SJCRH30 (cell line): ENCODE data around the gene SPATA33. TPM values are rescaled to one million over a fixed set of nuclear protein-coding genes. Genes with fewer than 3 reads are reported as not detected.
"Not testable (repeated sequence)": the region's sequence is repeated elsewhere in the genome, so short reads cannot be mapped to it uniquely, and the experiment has no call there.

Experiments
- DNase-seq, 2 experiments: peaks; one replicate each; pipeline ENCODE4 v3.0.0-alpha.2; 2015 to 2020
- H3K27ac ChIP-seq: fragments of 250-450 bp; sonication (Bioruptor Pico); 2 replicates; pipeline ENCODE4 v1.5.1; 2020; ENCODE audit warnings: mild to moderate bottlenecking, moderate library complexity
- H3K27me3 ChIP-seq: fragments of 250-450 bp; sonication (Bioruptor Pico); 2 replicates; pipeline ENCODE4 v1.5.1; 2020; ENCODE audit warnings: mild to moderate bottlenecking, moderate library complexity
- H3K36me3 ChIP-seq: fragments of 250-450 bp; sonication (Bioruptor Pico); 2 replicates; pipeline ENCODE4 v1.5.1; 2020; ENCODE audit warnings: mild to moderate bottlenecking, moderate library complexity
- H3K4me1 ChIP-seq: fragments of 250-450 bp; sonication (Bioruptor Pico); 2 replicates; pipeline ENCODE4 v1.5.1; 2020; ENCODE audit warnings: mild to moderate bottlenecking, moderate library complexity
- H3K4me3 ChIP-seq: fragments of 250-450 bp; sonication (Bioruptor Pico); 2 replicates; pipeline ENCODE4 v1.5.1; 2020; ENCODE audit warnings: mild to moderate bottlenecking, moderate library complexity
- H3K9me3 ChIP-seq: fragments of 250-450 bp; sonication (Bioruptor Pico); replicated peaks from 2 replicates; pipeline ENCODE4 v1.5.1; 2020; ENCODE audit warnings: mild to moderate bottlenecking, moderate library complexity
- total RNA-seq: library from RNA; depleted of rRNA; stranded (reverse); fragments of >200 nt; shearing (Covaris generic); gene quantifications from 2 replicates; pipeline ENCODE4 v1.2.3, GENCODE V29; 2014

SPATA33 gene
- total RNA-seq, 1 experiment from 2014 or later: 12.7 TPM

- H3K27me3 ChIP-seq: no peaks in the 10 kb centered on the region
- H3K4me3 ChIP-seq: no peak overlapping the region
- peaks cover 17% of the 10 kb centered on the region for H3K36me3 ChIP-seq
- no peak overlapping the region for H3K27ac ChIP-seq
- H3K9me3 ChIP-seq: no peaks in the 10 kb centered on the region
- DNase-seq: no peak
- H3K4me1 ChIP-seq: 0 out of 2 replicates have a peak, but pooled peaks cover 2% of the 10 kb centered on the region
Measured at GRCh38 chr16:89642574-89642973, 15.1 kb upstream of the SPATA33 start.

DNA sequence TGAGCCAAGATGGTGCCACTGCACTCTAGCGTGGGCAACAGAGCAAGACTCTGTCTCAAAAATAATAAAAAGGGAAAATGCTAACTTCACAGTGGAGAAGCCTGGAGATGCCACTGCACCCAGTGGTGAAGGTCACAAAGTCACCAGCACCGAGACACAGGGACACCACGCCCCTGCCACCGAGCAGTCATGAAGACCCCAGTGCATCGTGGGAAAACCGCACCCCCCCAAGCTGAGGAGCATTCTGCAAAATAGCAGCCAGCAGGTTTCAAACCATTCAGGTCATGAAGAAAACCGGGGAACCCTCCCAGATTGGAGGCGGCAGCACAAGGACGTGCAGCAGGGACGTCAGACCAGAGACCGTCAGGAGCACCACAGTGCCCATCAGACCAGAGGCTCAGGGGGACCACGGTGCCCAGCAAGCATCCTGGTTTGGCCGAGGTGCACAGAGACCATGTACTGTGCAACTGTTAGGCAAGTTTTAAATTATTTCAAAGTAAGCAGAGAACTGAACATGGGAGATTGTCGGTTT is 13.8 kb upstream of the SPATA33 start:
- Histone ChIP-seq H3K36me3 (peaks cover 17% of the 10 kb centered on the region), H3K9me3 (no peaks in the 10 kb centered on the region), H3K27me3 (no peaks in the 10 kb centered on the region), H3K27ac (no peak overlapping the region), H3K4me3 (no peak overlapping the region), H3K4me1 (0 out of 2 replicates have a peak, but pooled peaks cover 2% of the 10 kb centered on the region)
- DNase-seq: no peak

GRCh38 chr16:89645122-89645521 is 12.5 kb upstream of the SPATA33 start:
- H3K36me3 ChIP-seq: peaks cover 25% of the 10 kb centered on the region
- DNase-seq: no peak
- H3K4me1 ChIP-seq: 0 out of 2 replicates have a peak, but pooled peaks cover 2% of the 10 kb centered on the region
- no peak overlapping the region for H3K4me3 ChIP-seq
- H3K9me3 ChIP-seq: no peaks in the 10 kb centered on the region
- H3K27ac ChIP-seq: no peak overlapping the region
- no peaks in the 10 kb centered on the region for H3K27me3 ChIP-seq

DNA sequence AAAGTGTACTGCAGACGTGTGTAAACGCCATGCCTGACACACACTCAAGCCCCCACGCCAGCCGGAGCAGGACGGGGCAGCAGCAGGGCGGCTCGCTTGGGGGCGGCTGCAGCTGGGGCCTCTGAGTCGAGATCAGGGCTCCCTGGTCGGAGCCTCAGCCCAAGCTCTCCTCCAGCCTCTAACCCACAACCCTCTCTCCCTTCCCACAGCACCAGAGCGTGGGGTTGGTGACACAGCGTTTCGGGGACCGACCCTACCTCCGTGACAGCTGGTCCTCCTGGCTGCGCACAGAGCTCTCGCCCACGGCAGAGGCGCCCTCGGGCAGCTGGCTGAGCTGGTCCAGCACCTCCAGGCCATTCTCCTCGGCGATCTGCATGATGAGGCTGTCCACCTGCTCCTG is 11.4 kb upstream of the SPATA33 start:
- H3K9me3 ChIP-seq: no peaks in the 10 kb centered on the region
- H3K27me3 ChIP-seq: no peaks in the 10 kb centered on the region
- peaks cover 36% of the 10 kb centered on the region for H3K36me3 ChIP-seq

GRCh38 chr16:89646906-89647305 is 10.7 kb upstream of the SPATA33 start:
- peaks cover 36% of the 10 kb centered on the region for H3K36me3 ChIP-seq
- DNase-seq: no peak
- no peak overlapping the region for H3K27ac ChIP-seq
- no peaks in the 10 kb centered on the region for H3K27me3 ChIP-seq
- no peaks in the 10 kb centered on the region for H3K4me1 ChIP-seq
- H3K9me3 ChIP-seq: no peaks in the 10 kb centered on the region
- H3K4me3 ChIP-seq: no peak overlapping the region

More for the DNA sequence above, 11.4 kb upstream of the SPATA33 start:
- Histone ChIP-seq H3K4me1 (no peaks in the 10 kb centered on the region), H3K4me3 (no peak overlapping the region), H3K27ac (no peak overlapping the region)
- DNase-seq: no peak

- Histone ChIP-seq H3K4me3 (no peak overlapping the region), H3K27me3 (no peaks in the 10 kb centered on the region), H3K36me3 (peaks cover 24% of the 10 kb centered on the region), H3K9me3 (no peaks in the 10 kb centered on the region), H3K4me1 (no peaks in the 10 kb centered on the region), H3K27ac (no peak overlapping the region)
- no peak for DNase-seq
Measured at GRCh38 chr16:89651584-89651983, 6.1 kb upstream of the SPATA33 start.

DNA sequence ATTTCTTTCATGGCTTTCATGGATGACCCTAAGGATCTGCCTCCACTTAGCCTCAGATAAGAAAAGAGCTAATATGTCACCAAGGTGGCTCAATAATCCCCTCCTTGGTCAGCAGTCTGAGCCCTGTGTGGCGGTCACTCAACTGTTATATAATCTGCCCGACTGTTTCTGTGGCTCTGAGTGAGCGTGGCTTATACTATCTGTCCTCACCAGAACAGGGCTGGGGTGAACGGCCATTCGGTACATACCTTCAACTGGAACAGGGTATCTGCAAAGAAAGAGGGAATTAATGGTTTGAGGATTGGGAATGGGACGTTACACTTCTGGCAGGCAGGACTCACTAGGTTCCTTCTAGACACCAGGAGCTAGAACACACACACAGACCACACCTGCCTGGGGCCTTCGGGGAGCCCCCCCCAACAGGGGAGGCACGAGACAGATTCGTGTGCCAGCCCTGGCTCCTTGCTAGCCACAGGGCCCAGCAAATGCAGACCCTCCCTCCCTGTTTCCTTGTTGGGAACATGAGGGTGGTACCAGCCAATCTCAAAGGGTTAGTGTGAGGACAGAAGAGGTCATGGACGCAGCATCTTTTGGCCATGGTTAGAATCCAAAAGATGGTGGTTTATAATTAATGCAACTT is 3.9 kb upstream of the SPATA33 start:
- H3K9me3 ChIP-seq: no peaks in the 10 kb centered on the region
- H3K36me3 ChIP-seq: peaks cover 19% of the 10 kb centered on the region
- no peak for DNase-seq
- peaks cover under 1% of the 10 kb centered on the region; the same call in 1 of the 2 replicates for H3K4me1 ChIP-seq
- H3K27ac ChIP-seq: no peak overlapping the region
- H3K27me3 ChIP-seq: no peaks in the 10 kb centered on the region
- H3K4me3 ChIP-seq: no peak overlapping the region

DNA sequence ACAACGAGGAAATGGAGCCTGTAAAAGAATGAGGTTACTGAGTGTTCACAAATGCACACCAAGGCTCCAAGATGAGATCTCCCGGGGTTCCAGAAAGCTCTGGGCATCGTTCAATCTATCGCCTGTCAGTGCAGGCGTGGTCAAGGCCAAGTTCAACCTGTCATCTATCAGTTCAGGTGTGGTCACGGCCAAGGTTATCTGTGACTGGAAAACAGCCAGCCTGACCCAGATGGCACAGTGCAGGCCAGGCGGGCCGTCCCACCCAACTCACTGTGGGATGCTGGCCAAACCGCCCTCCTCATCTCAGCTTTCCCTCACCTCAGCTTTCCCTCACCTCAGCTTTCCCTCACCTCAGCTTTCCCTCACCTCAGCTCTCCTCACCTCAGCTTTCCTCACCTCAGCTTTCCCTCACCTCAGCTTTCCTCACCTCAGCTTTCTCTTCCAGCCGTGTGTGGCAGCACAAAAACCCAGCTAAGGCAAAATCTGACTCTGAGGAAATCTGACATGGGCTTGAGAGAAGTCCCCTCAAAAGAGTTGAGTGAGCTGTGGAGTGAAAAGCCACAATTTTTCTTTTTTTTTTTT is 2.5 kb upstream of the SPATA33 start:
- Histone ChIP-seq H3K27me3 (no peaks in the 10 kb centered on the region), H3K36me3 (peaks cover 13% of the 10 kb centered on the region), H3K4me1 (peaks cover 4% of the 10 kb centered on the region; the same call in 1 of the 2 replicates), H3K27ac (no peak overlapping the region), H3K4me3 (no peak overlapping the region), H3K9me3 (no peaks in the 10 kb centered on the region)
- no peak for DNase-seq

- DNase-seq: no peak
- H3K4me3 ChIP-seq: peak overlapping the region; percentile 93
- H3K36me3 ChIP-seq: peaks cover 13% of the 10 kb centered on the region
Measured at GRCh38 chr16:89656435-89657121, 1.1 kb upstream of the SPATA33 start.

GRCh38 chr16:89658221-89658879 is 714 bp downstream of the SPATA33 start:
- peak overlapping the region; percentile 48 for H3K27ac ChIP-seq
- peaks cover 27% of the 10 kb centered on the region for H3K36me3 ChIP-seq
- peaks cover 4% of the 10 kb centered on the region; the same call in 1 of the 2 replicates for H3K4me1 ChIP-seq
- peak; percentile 49 to 55 for DNase-seq
- H3K4me3 ChIP-seq: peak overlapping the region; percentile 93
- H3K27me3 ChIP-seq: no peaks in the 10 kb centered on the region
- H3K9me3 ChIP-seq: no peaks in the 10 kb centered on the region

More at GRCh38 chr16:89656435-89657121, 1.1 kb upstream of the SPATA33 start:
- Histone ChIP-seq H3K9me3 (no peaks in the 10 kb centered on the region), H3K27ac (no peak overlapping the region), H3K27me3 (no peaks in the 10 kb centered on the region), H3K4me1 (peaks cover 4% of the 10 kb centered on the region; the same call in 1 of the 2 replicates)

DNA sequence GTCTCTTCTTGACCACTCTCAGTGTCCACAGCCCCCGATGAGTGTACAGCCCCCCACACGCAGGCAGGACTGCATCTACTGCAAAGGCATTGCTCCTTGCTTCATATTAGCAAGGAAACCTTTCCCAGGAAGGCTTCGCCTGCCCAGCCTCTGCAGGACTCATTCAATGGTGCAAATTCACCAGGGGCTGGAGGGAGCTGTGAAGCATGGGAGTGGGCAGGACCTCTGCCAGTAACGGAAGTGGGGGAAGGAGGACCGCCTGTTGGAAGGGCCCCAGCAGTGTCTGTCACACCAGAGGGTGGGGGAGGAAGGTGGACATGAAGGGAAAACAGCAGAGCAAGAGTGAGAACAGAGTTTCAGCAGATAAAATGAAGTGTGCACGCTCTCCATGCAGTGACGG is 2.5 kb downstream of the SPATA33 start:
- peaks cover 42% of the 10 kb centered on the region for H3K36me3 ChIP-seq
- no peak overlapping the region for H3K4me3 ChIP-seq
- DNase-seq: no peak
- no peak overlapping the region for H3K27ac ChIP-seq
- no peaks in the 10 kb centered on the region for H3K27me3 ChIP-seq
- no peaks in the 10 kb centered on the region for H3K9me3 ChIP-seq
- H3K4me1 ChIP-seq: peaks cover 4% of the 10 kb centered on the region; the same call in 1 of the 2 replicates

GRCh38 chr16:89661215-89661614 is 3.6 kb downstream of the SPATA33 start:
- peaks cover 46% of the 10 kb centered on the region for H3K36me3 ChIP-seq
- no peak overlapping the region for H3K4me3 ChIP-seq
- H3K27me3 ChIP-seq: no peaks in the 10 kb centered on the region
- no peak overlapping the region for H3K27ac ChIP-seq
- DNase-seq: no peak
- peaks cover 4% of the 10 kb centered on the region; the same call in 1 of the 2 replicates for H3K4me1 ChIP-seq
- H3K9me3 ChIP-seq: no peaks in the 10 kb centered on the region

DNA sequence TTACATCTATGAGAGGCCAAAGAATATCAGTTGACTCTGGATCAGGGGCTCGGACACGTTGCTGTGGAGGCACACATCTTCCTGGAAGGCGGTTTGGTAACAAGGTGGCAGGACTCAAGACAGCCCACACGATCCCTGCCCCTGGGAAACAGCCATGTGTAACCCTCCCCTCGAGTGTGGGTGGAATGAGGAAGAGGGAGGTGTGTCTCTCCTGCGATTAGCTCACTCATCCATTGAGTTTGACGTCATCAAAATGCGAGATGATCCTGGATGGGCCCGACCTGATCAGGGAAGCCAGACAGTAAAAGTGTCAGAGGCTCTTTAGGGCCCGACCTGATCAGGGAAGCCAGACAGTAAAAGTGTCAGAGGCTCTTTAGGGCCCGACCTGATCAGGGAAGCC is 6.6 kb downstream of the SPATA33 start:
- not testable (repeated sequence) for H3K9me3 ChIP-seq, H3K4me1 ChIP-seq, H3K4me3 ChIP-seq, H3K27ac ChIP-seq, DNase-seq, H3K27me3 ChIP-seq
- peaks cover 46% of the 10 kb centered on the region for H3K36me3 ChIP-seq

DNA sequence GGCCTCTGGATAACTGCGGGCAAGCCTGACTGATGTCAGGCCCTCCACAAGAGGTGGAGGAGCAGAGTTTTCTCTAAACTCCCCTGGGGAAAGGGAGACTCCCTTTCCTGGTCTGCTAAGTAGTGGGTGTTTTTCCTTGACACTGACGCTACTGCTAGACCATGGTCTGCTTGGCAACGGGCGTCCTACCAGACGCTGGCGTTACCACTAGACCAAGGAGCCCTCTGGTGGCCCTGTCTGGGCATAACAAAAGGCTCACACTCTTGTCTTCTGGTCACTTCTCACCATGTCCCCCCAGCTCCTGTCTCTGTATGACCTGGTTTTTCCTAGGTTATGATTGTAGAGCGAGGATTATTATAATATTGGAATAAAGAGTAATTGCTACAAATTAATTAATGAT is 9.4 kb downstream of the SPATA33 start:
- peaks cover 28% of the 10 kb centered on the region for H3K36me3 ChIP-seq
- peak; percentile 36 to 45 for DNase-seq
- not testable (repeated sequence) for H3K27ac ChIP-seq, H3K4me1 ChIP-seq, H3K27me3 ChIP-seq, H3K4me3 ChIP-seq, H3K9me3 ChIP-seq
